Fibroblast of skin of back (primary cell): ENCODE results near the gene SSUH2.

Experiments
- DNase-seq: peaks from one replicate; pipeline ENCODE4 v3.0.0-alpha.2; 2013

Gene SSUH2

DNA sequence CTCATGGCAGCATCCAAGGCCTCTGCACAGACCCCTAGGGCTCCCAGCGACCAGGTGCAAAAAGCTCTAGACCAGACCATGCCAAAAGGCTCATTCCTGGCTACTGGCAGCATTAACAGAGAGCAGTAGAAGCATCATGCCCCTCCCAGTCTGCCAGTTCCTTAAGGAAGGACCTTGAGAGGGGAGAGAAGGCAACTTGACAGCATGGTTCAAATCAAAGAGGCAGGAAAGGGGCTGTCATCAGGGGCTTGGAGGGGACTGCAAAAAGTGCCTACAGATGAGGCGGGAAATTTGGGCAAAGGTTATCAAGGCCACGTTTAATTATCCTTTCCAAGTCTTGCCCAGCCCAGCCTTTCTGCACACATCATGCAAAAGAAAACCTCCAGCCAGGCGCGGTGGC, 64.7 kb downstream of the SSUH2 start:
- no peak for DNase-seq

DNA sequence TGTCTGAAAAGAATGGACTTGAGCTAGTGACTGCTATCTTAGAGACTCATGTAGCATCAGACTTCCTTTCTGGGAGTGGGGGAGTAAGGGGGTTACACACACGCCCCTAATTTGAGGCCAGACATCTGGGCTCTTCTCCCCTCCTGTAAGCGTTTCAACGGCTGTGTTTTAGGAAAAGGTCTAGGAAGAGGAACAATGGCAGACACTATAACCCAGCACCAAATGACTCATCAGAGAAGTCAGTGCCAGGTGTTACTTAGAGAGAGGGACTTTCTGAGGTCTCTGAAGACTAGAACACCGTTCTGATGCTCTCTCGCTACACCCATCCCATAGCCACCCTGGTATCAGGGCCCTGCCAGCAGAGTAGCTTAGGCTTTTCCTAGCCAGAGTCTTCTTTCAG, 65.5 kb downstream of the SSUH2 start:
- DNase-seq, result no peak

DNA sequence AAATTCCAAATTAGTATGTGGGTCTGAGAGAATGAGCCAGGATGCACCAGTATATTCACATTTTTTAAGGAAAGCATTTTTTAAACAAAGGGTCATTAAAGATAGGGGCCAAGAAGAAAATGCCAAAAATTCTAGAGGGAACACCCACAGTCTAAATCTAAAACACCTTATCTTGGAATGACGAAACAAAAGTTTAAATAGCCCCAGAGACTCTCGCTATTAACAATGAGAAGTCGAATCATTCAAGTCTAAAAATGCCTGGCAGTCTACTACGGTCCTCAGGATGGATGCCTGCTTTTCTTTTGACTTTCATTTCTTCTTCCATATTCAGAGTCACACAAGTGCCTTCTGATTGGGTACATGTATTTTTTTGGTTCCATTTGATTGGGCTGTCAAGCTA, 66.3 kb downstream of the SSUH2 start:
- no peak for DNase-seq

DNA sequence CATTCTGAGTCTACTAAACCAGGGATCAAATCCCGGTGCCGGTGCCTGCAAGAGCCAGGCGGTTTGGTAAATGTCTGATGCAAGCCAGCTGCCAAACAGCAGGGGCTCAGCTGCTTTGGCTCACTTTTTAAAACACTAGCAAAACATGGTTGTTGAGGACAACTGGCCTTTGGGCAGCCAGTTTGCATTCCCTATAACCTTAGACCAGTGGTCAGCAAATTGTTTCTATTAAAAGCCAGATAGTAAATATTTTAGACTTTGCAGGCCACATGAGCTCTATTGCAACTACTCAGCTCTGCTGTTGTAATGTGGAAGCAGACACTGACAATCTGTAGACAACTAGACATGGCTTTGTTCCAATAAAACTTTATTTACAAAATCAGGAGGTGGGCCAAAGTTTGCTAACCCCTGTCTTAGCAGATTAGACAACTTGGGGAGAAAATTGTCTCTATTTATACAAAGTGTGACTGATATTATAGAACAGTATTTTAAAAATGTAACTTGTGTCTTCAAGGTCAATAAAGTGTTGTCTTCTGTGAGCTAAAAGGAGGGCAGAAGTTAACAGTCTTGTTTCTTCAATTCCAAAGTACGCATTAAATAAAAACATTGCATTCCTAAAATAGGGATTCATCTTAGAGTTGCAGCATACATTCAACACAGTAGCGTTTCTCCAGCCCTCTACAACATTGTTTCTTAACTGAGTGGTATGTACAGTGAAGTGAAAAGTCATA, 67.6 kb downstream of the SSUH2 start:
- peak; percentile 83 for DNase-seq

DNA sequence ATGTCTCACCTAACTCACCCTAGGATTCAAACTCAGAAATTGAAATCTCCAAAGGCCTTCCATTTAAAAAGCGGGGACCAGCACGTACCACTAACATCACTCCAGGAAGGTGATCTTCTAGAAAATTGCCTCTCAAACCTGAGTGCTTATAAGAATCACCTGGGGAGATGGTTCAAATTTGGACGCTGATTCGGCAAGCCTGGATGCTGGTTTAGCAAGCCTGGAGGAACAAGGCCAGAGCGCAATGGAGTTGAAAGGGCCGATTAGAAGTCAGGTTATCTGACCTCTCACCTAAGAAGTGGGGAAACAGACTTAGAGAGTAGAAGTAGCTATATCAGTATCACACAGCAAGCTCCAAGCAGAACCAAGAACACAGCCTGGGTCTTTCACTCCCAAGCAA, 68.2 kb downstream of the SSUH2 start:
- DNase-seq, result no peak

DNA sequence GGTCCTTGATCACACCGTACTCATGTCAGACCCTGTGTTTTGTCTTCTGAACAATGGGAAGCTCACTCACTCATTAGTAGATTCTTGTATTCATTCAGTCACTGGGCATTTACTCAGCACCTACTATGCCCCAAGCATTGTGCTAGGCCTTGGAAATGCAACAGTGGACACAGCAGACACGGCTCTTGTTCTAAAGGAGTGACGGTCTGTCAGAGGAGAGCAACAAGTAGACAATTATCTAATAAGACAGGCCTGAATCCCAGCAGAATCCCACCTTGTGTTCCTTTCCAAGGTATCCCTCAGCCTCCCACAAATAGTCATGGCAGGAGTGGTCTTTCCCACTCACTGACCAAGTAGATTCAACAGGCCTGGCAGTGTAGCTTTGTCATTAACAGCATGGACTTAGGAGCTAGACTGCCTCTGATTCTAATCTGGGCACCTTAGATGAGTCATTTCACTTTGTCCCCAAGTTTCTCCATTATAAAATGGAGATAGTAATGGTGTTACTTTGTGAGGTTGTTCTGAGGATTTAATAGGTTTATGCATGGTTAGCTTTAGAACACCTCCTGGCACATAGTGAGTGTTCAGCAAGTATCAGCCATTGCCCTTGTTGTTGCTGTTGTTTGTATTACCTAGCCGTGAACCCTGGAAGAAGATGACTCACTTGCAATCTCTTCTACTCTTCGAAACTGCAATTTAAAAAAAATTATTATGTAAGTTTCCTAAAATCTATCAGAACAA, 69.1 kb downstream of the SSUH2 start:
- peak; percentile 40 for DNase-seq

DNA sequence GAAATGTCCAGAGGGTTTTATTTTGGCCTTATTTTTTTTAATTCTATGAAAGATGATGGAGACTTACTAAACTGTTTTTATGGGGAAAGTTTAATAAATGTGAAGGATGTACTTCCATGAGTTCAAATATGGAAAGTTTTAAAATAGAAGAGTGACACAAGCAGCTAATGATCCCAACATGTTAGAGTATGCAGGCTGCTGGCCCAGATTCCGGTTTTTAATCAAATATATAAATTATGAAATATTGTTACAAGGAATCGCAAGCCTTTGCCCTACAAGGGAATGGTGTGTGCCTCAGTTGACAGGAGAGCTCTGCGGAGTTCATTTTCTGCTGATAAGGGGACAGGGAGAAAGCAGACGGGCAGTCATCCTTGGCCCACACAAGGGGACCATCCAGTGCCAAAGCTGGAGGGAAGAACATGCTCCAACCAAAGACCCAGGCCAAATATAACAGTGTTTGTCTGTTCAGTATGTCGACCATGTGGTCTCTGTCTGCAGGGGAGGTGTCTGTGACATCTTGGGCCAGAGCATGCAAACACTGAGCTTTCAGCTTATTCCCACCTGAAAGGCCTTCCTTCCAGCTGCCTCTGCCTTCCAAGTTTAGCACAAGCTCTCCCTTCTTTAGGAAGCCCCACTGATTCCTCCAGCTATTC, 69.8 kb downstream of the SSUH2 start:
- no peak for DNase-seq

DNA sequence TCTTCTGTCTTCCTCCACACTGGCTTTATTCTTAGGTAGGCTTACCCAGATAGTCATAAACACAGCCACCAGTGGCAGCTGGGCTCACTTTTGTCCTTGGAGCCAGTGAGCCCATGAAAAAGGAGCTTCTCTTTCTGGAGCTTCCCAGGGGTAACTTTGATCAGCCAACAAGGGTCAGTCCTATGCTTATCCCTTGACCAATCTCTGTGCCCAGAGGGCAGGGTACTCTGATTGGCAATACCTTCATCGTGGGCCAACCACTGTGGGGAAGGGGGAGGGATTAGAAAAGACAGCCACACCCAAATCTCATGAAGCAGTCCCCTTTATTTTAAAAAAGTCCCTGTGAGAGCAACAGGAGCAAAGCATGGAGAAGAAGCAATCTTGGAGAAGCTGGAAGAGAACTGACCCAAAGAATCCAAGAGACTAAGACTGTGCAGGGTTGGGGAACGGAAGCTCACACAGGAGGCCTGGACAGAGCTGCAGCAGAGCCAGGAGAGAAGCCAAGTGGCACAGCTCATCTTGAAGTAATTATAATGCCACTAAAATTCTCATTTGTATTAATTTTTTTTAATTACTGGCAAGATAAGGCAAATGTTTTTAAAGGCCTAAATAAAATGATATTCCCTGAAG, 70.4 kb downstream of the SSUH2 start:
- DNase-seq, result no peak

DNA sequence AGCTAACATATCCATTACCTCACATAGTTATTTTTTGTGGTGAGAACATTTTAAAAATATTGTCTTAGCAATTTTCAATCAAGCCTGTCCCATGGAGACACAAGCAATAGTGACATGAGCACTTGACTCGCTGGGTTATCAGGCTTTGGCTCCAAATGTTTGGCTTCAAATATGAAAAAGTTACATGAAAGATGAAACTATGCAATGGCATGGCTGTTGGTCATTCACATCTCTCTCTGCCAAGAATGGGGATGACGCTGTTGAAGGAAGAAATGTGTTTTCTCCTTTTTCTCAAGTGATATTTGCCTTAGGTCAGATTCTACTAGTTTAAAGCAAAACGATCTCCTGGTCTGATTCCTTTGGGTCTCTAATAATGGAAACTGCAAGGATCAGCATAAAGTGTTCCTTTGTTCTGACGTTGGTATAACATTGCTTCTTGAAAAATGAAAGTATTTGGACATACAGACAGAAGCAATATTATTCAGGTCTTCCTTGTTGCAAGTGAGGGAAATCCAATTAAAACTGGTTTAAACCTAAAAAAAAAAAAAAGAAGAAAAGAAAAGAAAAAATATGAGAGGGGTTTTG, 71.2 kb downstream of the SSUH2 start:
- no peak for DNase-seq

DNA sequence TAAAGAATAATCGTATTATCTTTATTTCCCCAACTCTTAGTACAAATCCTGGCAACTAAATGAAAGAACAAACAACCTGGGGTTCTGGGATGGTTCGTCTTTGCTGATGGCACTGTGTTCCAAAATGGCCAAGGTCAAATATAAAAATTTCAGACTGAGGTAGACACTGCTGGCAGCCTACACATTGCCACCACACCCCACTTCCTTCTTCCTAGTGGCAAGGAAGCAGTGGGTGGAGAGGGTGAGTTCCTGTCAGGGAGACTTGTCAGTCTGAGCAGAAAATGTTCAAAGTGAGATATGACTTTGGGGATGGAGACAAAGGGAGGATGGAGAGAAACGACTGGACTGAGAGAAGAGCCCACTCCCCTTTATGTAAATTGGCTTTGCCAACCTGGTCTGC, 73.3 kb downstream of the SSUH2 start:
- no peak for DNase-seq
